Keratinocyte (primary cell): Measurements from ENCODE around the gene ZCWPW1.

Experiments
- EZH2 ChIP-seq: IDR thresholded peaks from one replicate; pipeline ENCODE4 v1.6.1; 2012; ENCODE audit warnings: inconsistent platforms, mild to moderate bottlenecking, low read length, moderate library complexity
- TF ChIP-seq, protein P1 (sequence below), 3 experiments: IDR thresholded peaks in 1 of 3; conservative IDR thresholded peaks in 1 of 3; optimal IDR thresholded peaks in 1 of 3; 2 replicates in 2 of 3; 3 replicates in 1 of 3; pipeline versions ENCODE3 to v1.5.1; 2011; ENCODE audit warnings: low read length in 3 of 3, mild to moderate bottlenecking in 3 of 3, moderate library complexity in 2 of 3, control low read depth in 1 of 3, inconsistent platforms in 1 of 3; ENCODE audit not compliant: insufficient read depth in 2 of 3; ENCODE audit errors: extremely low read depth in 1 of 3

GRCh38 chr7:100402241-100402640 lies 26.3 kb downstream of the ZCWPW1 start:
- TF ChIP-seq, protein P1, sequence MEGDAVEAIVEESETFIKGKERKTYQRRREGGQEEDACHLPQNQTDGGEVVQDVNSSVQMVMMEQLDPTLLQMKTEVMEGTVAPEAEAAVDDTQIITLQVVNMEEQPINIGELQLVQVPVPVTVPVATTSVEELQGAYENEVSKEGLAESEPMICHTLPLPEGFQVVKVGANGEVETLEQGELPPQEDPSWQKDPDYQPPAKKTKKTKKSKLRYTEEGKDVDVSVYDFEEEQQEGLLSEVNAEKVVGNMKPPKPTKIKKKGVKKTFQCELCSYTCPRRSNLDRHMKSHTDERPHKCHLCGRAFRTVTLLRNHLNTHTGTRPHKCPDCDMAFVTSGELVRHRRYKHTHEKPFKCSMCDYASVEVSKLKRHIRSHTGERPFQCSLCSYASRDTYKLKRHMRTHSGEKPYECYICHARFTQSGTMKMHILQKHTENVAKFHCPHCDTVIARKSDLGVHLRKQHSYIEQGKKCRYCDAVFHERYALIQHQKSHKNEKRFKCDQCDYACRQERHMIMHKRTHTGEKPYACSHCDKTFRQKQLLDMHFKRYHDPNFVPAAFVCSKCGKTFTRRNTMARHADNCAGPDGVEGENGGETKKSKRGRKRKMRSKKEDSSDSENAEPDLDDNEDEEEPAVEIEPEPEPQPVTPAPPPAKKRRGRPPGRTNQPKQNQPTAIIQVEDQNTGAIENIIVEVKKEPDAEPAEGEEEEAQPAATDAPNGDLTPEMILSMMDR (optimal IDR thresholded peaks at IDR 0.05 in 1 of 3, IDR thresholded peaks at IDR 0.05 in 1 of 3, conservative IDR thresholded peaks at IDR 0.05 in 1 of 3; ENCODE audit: extremely low read depth in 1 of 3, insufficient read depth in 2 of 3, low read length in 3 of 3), result no peak
- no peak for TF ChIP-seq EZH2
